ENCODE data around the gene DLGAP1. TPM values are rescaled to one million over a fixed set of nuclear protein-coding genes. Genes with fewer than 3 reads are reported as not detected.

Gene DLGAP1
- total RNA-seq, 6 experiments from 2014 or later, result 0.19 to 1.3 (median 0.62) TPM

GRCh38 chr18:3900327-3900726 is 554.8 kb downstream of the DLGAP1 start:
- peaks cover 3% of the 10 kb centered on the region; the same call in 1 of the 2 replicates for H3K36me3 Mint-ChIP-seq (ENCODE audit: low read depth)
- no peaks in the 10 kb centered on the region; the same call in 1 of the 2 replicates for H3K27me3 Mint-ChIP-seq (ENCODE audit: insufficient read depth)
- H3K27ac Mint-ChIP-seq, result no peak overlapping the region
- TF ChIP-seq CTCF (IDR thresholded peaks at IDR 0.05), result no peak
- peaks cover 28% of the 10 kb centered on the region for H3K4me1 Mint-ChIP-seq (ENCODE audit: low read depth)
- H3K9me3 Mint-ChIP-seq, result no peaks in the 10 kb centered on the region
- no peak overlapping the region for H3K4me3 Mint-ChIP-seq
- DNase-seq, result no peak

GRCh38 chr18:3898861-3899613 is 556.1 kb downstream of the DLGAP1 start:
- DNase-seq, result no peak
- Mint-ChIP-seq H3K9me3 (no peaks in the 10 kb centered on the region), H3K4me1 (ENCODE audit: low read depth) (peaks cover 32% of the 10 kb centered on the region), H3K36me3 (ENCODE audit: low read depth) (peaks cover 3% of the 10 kb centered on the region; the same call in 1 of the 2 replicates), H3K27me3 (ENCODE audit: insufficient read depth) (no peaks in the 10 kb centered on the region; the same call in 1 of the 2 replicates), H3K4me3 (no peak overlapping the region), H3K27ac (no peak overlapping the region)
- no peak for TF ChIP-seq CTCF (IDR thresholded peaks at IDR 0.05)

GRCh38 chr18:3892152-3892551 is 563.0 kb downstream of the DLGAP1 start:
- Mint-ChIP-seq H3K27me3 (ENCODE audit: insufficient read depth) (no peaks in the 10 kb centered on the region), H3K4me3 (no peak overlapping the region)

GRCh38 chr18:3891245-3891644 is 563.9 kb downstream of the DLGAP1 start:
- no peaks in the 10 kb centered on the region for H3K27me3 Mint-ChIP-seq (ENCODE audit: insufficient read depth)
- H3K4me1 Mint-ChIP-seq (ENCODE audit: low read depth), result peaks cover 58% of the 10 kb centered on the region

More at GRCh38 chr18:3892152-3892551, 563.0 kb downstream of the DLGAP1 start:
- Mint-ChIP-seq H3K4me1 (ENCODE audit: low read depth) (peaks cover 58% of the 10 kb centered on the region), H3K27ac (no peak overlapping the region; the same call in 1 of the 2 replicates), H3K36me3 (ENCODE audit: low read depth) (no peaks in the 10 kb centered on the region), H3K9me3 (no peaks in the 10 kb centered on the region)
- DNase-seq, result no peak
- no peak for TF ChIP-seq CTCF (IDR thresholded peaks at IDR 0.05)

GRCh38 chr18:3889803-3890202 is 565.3 kb downstream of the DLGAP1 start:
- H3K27ac Mint-ChIP-seq, result peak overlapping the region; percentile 49
- H3K4me1 Mint-ChIP-seq (ENCODE audit: low read depth), result peaks cover 57% of the 10 kb centered on the region

More at GRCh38 chr18:3891245-3891644, 563.9 kb downstream of the DLGAP1 start:
- no peak for DNase-seq
- no peak overlapping the region for H3K4me3 Mint-ChIP-seq
- no peaks in the 10 kb centered on the region for H3K36me3 Mint-ChIP-seq (ENCODE audit: low read depth)
- TF ChIP-seq CTCF (IDR thresholded peaks at IDR 0.05), result no peak
- H3K9me3 Mint-ChIP-seq, result no peaks in the 10 kb centered on the region
- no peak overlapping the region for H3K27ac Mint-ChIP-seq

More at GRCh38 chr18:3889803-3890202, 565.3 kb downstream of the DLGAP1 start:
- Mint-ChIP-seq H3K9me3 (no peaks in the 10 kb centered on the region), H3K27me3 (ENCODE audit: insufficient read depth) (no peaks in the 10 kb centered on the region; the same call in 1 of the 2 replicates), H3K4me3 (no peak overlapping the region), H3K36me3 (ENCODE audit: low read depth) (no peaks in the 10 kb centered on the region)
- DNase-seq, result peak; percentile 76
- no peak for TF ChIP-seq CTCF (IDR thresholded peaks at IDR 0.05)

All from HFFc6 (cell line).